GM19467 (cell line): Measurements from ENCODE around the gene PPARD.
"Not testable (repeated sequence)": the region's sequence is repeated elsewhere in the genome, so short reads cannot be mapped to it uniquely, and the experiment has no call there.

Experiments used
- ATAC-seq: cut with Tn5 transposase; IDR thresholded peaks from one replicate; pipeline ENCODE4 v1.9.1; 2021; ENCODE audit warnings: mild to moderate bottlenecking, moderate library complexity; ENCODE audit not compliant: unreplicated experiment

Gene PPARD

GRCh38 chr6:35403544-35404442 lies 61.4 kb downstream of the PPARD start:
- ATAC-seq: no peak

GRCh38 chr6:35406711-35407485 lies 64.5 kb downstream of the PPARD start:
- no peak for ATAC-seq

DNA sequence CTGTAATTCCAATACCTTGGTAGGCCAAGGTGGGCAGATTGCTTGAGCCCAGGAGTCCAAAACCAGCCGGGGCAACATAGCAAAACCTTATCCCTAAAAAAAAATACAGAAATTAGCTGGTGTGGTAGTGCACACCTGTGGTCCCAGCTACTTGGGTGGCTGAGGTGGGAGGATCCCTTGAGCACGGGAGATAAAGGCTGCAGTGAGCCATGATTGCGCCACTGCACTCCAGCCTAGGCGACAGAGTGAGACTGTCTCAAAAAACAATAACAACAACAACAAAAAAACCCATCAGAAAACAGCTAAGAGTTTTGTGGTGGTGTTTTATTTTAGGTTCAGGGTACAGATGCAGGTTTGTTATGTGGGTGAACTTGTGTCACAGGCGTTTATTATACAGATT lies 66.9 kb downstream of the PPARD start:
- ATAC-seq: no peak

DNA sequence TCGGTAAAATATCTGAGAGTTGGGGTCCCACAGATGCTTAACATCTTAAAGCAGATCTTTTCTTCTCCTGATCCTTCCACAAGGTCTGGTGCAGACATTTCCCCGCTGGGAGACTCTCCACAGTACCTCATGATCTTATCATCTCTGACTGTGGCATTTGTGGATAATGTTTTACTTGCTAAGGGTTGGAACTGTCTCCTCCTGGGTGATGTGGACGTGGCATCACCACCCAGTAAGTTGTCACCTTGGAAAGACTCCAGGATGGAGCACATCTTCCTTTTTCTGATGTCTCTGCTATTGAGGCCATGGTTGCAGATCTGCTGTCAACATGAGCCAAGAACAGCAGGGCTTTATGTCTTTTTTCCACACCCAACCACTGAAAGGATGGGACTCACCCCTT lies 67.8 kb downstream of the PPARD start:
- no peak for ATAC-seq

- ATAC-seq: no peak
Measured at GRCh38 chr6:35411066-35411465, 68.7 kb downstream of the PPARD start.

DNA sequence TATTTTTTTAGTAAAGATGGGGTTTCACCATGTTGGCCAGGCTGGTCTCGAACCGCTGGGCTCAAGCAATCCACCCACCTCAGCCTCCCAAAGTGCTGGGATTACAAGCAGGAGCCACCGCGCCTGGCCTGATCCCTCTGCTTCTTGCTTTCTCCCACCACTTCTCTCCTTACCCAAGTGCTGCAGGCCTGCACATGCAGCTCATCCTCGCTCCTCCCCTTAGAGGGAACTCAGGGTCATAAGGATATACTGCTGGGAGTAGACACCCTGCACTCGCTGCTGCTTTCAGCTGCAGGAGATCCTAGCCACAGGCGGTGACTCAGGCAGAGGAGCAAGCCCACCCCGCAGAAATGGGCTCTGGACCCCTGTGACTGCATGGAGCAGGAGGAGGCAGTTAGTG lies 69.7 kb downstream of the PPARD start:
- no peak for ATAC-seq

GRCh38 chr6:35413911-35414310 lies 71.6 kb downstream of the PPARD start:
- ATAC-seq: no peak

DNA sequence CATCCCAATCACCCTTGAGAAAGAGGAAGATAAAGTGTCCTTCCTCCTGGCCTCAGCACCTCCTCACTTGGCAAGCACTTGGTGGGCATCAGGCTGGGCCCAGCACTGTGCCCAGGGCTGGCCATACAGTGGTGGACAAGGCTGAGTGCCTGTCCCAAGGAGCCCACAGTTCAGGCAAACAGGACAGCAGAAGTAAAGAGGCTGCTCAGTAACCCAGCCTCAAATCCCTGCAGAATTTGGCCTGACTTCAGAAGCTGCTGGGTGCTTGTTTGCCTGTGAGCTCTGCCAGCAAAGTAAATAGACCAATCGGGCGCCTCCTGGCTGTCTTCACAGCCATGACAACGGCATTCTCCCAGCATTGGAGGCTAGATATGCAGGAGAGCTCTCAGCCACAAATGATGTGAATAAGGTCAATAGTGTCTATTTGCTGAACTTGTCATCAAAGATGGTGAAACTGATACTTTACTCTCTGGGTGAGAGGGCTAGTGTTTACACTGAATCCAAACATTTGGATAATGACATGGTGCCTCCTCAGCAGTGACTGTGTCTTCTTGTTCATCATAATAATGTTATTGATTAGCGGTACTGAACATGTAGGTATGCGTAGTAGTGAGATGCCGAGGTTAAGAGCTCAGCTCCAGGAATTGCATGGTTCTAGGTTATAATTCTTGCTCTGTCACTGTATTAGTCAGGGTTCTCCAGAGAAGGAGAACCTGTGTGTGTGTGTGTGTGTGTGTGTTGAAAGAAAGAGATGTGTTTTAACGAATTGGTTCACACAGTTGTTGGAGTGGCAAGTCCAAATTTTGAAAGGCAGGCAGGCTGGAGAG lies 72.9 kb downstream of the PPARD start:
- no peak for ATAC-seq

DNA sequence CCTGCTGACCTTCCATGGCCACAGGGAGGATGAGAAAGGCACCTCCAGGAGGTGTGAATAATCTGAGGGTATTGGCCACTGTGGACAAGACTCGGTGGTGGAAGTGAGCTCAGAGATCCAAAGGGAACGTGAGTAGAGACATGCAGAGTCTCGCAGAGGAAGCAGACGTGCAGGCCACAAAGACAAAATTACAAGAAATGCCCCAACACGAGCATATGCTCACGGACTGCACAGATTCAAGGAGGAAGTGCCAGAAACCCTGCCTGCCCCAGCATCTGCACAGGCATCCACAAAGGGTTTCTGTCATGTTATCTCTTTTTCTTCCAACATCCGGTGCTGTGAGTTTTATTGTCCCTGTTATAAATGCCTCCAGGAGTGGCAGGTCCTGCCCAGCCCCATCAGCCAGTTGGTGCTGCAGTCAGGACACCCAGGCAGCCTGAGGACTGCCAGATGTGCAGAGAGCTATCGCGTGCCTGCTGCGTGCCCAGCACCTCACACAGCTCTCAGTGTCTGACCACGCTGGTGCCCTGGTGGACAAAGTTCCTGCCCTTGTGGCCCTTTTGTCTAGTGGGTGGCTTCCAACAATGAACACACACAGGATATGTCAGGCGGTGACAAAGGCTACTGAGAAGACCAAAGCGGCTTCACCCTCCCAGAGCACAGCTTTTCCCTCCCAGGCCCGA lies 75.8 kb downstream of the PPARD start:
- ATAC-seq: no peak

- no peak for ATAC-seq
Measured at GRCh38 chr6:35419417-35419816, 77.1 kb downstream of the PPARD start.

DNA sequence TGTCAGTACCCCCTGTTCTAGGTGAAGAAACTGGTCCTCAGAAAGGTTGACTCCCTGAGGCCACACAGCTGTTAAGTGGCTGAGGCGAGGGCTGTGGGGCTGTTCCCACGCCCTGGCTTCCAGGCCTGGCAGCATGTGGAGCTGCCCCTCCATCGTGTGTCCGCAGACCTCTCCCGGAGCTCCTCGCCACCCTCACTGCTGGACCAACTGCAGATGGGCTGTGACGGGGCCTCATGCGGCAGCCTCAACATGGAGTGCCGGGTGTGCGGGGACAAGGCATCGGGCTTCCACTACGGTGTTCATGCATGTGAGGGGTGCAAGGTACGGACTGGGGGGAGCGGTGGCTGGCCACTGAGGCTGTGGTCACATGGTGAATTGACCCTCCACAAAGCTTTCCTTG lies 77.6 kb downstream of the PPARD start:
- ATAC-seq: no peak

DNA sequence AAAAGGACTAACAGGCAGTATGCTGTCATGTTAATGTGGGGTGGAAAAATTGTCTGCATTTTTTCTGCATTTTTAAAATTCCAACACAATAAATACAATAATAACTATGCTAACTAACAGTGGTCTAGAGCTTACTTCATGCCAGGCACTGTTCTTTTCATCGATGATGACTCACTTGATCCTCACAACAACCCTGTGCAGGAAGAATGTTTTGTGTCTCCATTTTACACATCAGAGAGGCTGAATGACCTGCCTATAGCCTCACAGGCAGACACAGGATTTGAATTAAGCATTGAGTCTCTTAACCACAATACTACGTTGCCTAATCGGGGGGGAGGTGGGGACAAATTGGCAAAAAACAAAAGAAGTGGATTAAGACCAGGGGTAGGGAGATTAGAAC lies 82.9 kb downstream of the PPARD start:
- no peak for ATAC-seq

DNA sequence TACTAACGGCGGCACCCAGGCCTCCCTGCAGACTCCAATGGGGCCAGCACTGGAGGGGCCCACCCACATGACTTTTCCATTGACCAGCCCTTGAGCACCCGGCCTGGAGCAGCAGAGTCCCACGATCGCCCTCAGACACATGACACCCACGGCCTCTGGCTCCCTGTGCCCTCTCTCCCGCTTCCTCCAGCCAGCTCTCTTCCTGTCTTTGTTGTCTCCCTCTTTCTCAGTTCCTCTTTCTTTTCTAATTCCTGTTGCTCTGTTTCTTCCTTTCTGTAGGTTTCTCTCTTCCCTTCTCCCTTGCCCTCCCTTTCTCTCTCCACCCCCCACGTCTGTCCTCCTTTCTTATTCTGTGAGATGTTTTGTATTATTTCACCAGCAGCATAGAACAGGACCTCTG lies 83.7 kb downstream of the PPARD start:
- no peak for ATAC-seq

GRCh38 chr6:35427435-35427834 lies 85.1 kb downstream of the PPARD start:
- no peak for ATAC-seq

DNA sequence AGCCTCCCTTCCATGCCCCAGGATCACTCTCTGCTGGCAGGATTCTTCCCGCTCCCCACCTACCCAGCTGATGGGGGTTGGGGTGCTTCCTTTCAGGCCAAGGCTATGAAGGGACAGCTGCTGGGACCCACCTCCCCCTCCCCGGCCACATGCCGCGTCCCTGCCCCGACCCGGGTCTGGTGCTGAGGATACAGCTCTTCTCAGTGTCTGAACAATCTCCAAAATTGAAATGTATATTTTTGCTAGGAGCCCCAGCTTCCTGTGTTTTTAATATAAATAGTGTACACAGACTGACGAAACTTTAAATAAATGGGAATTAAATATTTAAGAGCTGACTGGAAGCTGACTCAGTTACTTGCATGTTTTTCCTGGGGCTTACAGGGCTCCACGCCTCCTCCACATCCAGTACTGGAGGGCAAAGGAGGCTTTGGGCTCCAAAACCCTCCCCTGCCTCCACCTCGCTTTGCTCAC lies 85.5 kb downstream of the PPARD start:
- ATAC-seq: no peak

DNA sequence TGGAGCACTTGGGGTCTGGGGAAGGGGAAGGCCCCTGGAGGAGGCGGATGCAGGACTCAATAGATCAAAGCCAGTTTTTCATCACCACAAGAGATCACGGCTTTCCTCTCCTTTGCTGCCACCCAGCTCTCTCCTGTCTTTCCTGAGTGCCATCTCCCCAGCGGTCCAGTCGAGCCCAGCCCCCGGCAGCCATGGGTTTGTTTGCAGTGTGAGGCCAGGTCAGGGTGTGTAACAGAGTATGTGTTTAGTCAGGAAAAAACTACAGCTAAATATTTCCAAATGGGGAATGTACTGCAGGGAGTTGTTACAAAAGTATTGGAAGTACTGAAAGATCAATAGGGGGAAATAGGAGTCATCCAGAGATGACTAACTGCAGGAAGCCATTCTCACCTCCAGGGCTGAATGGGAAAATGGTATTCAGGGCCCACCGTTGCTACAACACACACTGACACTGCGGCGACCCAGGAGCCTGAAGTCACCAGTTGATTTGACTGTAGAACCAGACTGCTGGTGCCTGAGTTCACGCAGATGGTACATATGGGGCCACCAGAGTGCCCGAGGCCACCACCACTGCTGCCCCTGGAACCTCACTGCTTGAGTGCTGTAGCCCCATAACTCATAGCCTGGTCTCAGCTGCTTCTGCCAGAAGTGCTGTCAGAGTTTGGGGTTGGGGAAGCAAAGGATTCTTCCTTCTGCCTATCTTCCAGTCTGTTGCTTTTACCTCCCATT lies 86.2 kb downstream of the PPARD start:
- ATAC-seq: no peak

DNA sequence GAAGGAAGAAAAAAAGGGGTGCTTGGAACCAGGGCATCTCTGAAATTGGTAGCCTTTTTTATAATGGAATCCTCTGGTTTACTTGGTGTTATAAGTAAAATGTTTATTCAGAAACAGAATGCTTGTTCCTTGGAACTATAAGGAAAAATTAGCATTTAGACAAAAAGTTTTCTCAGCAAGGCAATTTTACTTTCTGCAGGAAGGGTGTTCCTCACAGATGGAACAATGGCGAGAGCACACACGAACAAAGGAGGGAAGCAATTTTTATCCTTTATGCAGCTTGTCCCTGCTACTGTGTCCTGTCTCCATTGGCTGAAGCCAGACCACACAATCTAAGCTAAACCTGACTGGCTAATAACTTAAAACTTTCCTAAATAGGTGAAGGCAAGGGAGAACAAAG lies 87.1 kb downstream of the PPARD start:
- ATAC-seq: no peak

GRCh38 chr6:35432291-35432690 lies 89.9 kb downstream of the PPARD start:
- ATAC-seq: no peak

DNA sequence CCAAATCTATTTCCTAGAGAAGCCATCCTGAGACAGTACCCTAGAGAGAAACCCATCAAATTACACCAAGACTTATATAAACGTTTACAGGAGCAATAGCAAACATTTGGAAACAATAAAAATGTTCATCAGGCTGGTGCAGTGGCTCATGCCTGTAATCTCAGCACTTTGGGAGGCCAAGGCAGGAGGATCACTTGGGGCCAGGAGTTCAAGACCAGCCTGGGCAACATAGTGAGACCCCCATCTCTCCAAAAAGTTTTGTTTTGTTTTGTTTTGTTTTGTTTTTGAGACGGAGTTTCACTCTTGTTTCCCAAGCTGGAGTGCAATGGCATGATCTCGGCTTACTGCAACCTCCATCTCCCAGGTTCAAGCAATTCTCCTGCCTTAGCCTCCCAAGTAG lies 90.3 kb downstream of the PPARD start:
- ATAC-seq: not testable (repeated sequence)
